K562 (cell line): ENCODE results near the gene MRPL16. TPM values are rescaled to one million over a fixed set of nuclear protein-coding genes. Genes with fewer than 3 reads are reported as not detected.

Source experiments
- ARID1B ChIP-seq: fragments of 450-650 bp; IDR thresholded peaks from 2 replicates; pipeline ENCODE4 v1.6.1; 2016; ENCODE audit warnings: antibody characterized with exemption, mild to moderate bottlenecking, inconsistent platforms
- ARNT ChIP-seq, 2 experiments: fragments of 450-650 bp; IDR thresholded peaks; 2 replicates each; pipeline ENCODE4 v1.6.1; 2016; ENCODE audit warnings: mild to moderate bottlenecking in 1 of 2
- CAMTA2 ChIP-seq: fragments of 250-450 bp; sonication (Bioruptor Pico); conservative IDR thresholded peaks from 2 replicates; pipeline ENCODE4 v1.5.1; 2022
- ETS1 ChIP-seq: conservative IDR thresholded peaks from 2 replicates; pipeline ENCODE4 v1.6.1; 2011; ENCODE audit warnings: low read depth, mild to moderate bottlenecking, low read length; ENCODE audit not compliant: control insufficient read depth
- GTF3C2 ChIP-seq: IDR thresholded peaks from 3 replicates; pipeline ENCODE4 v1.6.1; 2011; ENCODE audit warnings: borderline replicate concordance, mild to moderate bottlenecking, moderate library complexity; ENCODE audit not compliant: insufficient read length; ENCODE audit errors: extremely low read depth
- HDAC6 ChIP-seq: IDR thresholded peaks from 2 replicates; pipeline ENCODE4 v1.6.1; 2012; ENCODE audit warnings: low read depth, mild to moderate bottlenecking, control low read depth, inconsistent platforms, low read length, moderate library complexity
- NFE2 ChIP-seq: IDR thresholded peaks from 2 replicates; pipeline ENCODE4 v1.6.1; 2014; ENCODE audit warnings: antibody characterized with exemption, low read depth
- PRDM10 ChIP-seq: fragments of 450-650 bp; IDR thresholded peaks from 2 replicates; pipeline ENCODE4 v1.6.1; 2018; ENCODE audit not compliant: partially characterized antibody
- RB1 ChIP-seq: fragments of 450-650 bp; IDR thresholded peaks from 2 replicates; pipeline ENCODE4 v1.6.1; 2017; ENCODE audit warnings: low read depth, mild to moderate bottlenecking
- RBM22 ChIP-seq: fragments of 200-400 bp; formaldehyde crosslinking; IDR thresholded peaks from 2 replicates; pipeline ENCODE4 v1.6.1; 2018; ENCODE audit warnings: low read length, low read depth; ENCODE audit not compliant: poor library complexity, severe bottlenecking
- SAFB ChIP-seq: fragments of 200-400 bp; formaldehyde crosslinking; IDR thresholded peaks from 2 replicates; pipeline ENCODE4 v1.6.1; 2017; ENCODE audit warnings: low read depth, low read length, borderline replicate concordance
- THRB ChIP-seq: fragments of 450-650 bp; formaldehyde crosslinking; conservative IDR thresholded peaks from 2 replicates; pipeline ENCODE4 v1.4.0; 2022; ENCODE audit warnings: mild to moderate bottlenecking, missing genetic modification characterization
- TRIM25 ChIP-seq: fragments of 450-650 bp; IDR thresholded peaks from 2 replicates; pipeline ENCODE4 v1.7.0; 2016; ENCODE audit warnings: borderline replicate concordance
- U2AF2 ChIP-seq: fragments of 200-400 bp; formaldehyde crosslinking; optimal IDR thresholded peaks from 2 replicates; pipeline ENCODE3; 2017; ENCODE audit warnings: low read depth, mild to moderate bottlenecking, low read length
- ZFX ChIP-seq: sonication (generic); formaldehyde crosslinking; IDR thresholded peaks from 2 replicates; pipeline ENCODE4 v1.8.0; 2022; ENCODE audit warnings: mild to moderate bottlenecking, missing genetic modification reagents, moderate library complexity
- ZNF778 ChIP-seq: fragments of 450-650 bp; formaldehyde crosslinking; IDR thresholded peaks from 2 replicates; pipeline ENCODE4 v1.4.0; 2020; ENCODE audit warnings: mild to moderate bottlenecking, moderate library complexity
- polyA plus RNA-seq, 8 experiments: library from polyadenylated mRNA; depleted of rRNA in 4 of 8; stranded (reverse) in 5 of 8; unstranded in 3 of 8; fragments of >200 nt; fragmentation: Nextera tagmentation in 2 of 8; fragmentation: Illumina TruSeq in 1 of 8; extraction: Ambion mirVana in 2 of 8; extraction: Trizol in 1 of 8; gene quantifications; 2 replicates each; pipeline versions ENCODE4 v1.2.1 to v1.2.3, GENCODE V29; 2011 to 2014; ENCODE audit warnings: inconsistent platforms in 1 of 8, missing spikeins in 1 of 8
- total RNA-seq, 7 experiments: library from RNA; depleted of rRNA in 6 of 7; stranded (reverse); fragments of >200 nt in 6 of 7; fragmentation: Illumina TruSeq in 2 of 7; extraction: Trizol in 2 of 7; gene quantifications; 2 replicates each; pipeline versions ENCODE4 v1.2.1 to v1.2.3, GENCODE V29; 2011 to 2021; ENCODE audit warnings: low replicate concordance in 1 of 7

The MRPL16 gene
- total and polyA plus RNA-seq, 9 of the 15 experiments (the other 6 are each of a cell fraction or from before 2014, with no cell fraction given), result 63.3 to 209 (median 157) TPM

GRCh38 chr11:59810189-59810910 lies at the start of gene MRPL16 (continued):
- no peak for TF ChIP-seq TRIM25
- no peak for TF ChIP-seq CAMTA2 (CRISPR knock-in tag)
- TF ChIP-seq THRB (CRISPR knock-in tag), result no peak
- no peak for TF ChIP-seq U2AF2
- TF ChIP-seq ZFX (CRISPR knock-in tag), result peak; percentile 59
- 0 out of 2 replicates have a peak, but pooled peaks have one; percentile 22 for TF ChIP-seq ARID1B
- no peak for TF ChIP-seq GTF3C2
- peak; percentile 80 for TF ChIP-seq ETS1
- TF ChIP-seq NFE2, result no peak
- TF ChIP-seq RB1, result peak; percentile 94
- TF ChIP-seq ARNT (IDR thresholded peaks at IDR 0.05), result peak; percentile 42 to 56; a peak in 1 of 4 replicates
- TF ChIP-seq SAFB, result no peak
- no peak for TF ChIP-seq HDAC6
- no peak for TF ChIP-seq PRDM10
- TF ChIP-seq ZNF778 (CRISPR knock-in tag), result no peak
- peak; percentile 91 for TF ChIP-seq RBM22
